ENCODE data around the gene YBEY. TPM values are rescaled to one million over a fixed set of nuclear protein-coding genes. Genes with fewer than 3 reads are reported as not detected.

Gene YBEY
- total RNA-seq, 1 donor from 2014 or later: 13.5 TPM

DNA sequence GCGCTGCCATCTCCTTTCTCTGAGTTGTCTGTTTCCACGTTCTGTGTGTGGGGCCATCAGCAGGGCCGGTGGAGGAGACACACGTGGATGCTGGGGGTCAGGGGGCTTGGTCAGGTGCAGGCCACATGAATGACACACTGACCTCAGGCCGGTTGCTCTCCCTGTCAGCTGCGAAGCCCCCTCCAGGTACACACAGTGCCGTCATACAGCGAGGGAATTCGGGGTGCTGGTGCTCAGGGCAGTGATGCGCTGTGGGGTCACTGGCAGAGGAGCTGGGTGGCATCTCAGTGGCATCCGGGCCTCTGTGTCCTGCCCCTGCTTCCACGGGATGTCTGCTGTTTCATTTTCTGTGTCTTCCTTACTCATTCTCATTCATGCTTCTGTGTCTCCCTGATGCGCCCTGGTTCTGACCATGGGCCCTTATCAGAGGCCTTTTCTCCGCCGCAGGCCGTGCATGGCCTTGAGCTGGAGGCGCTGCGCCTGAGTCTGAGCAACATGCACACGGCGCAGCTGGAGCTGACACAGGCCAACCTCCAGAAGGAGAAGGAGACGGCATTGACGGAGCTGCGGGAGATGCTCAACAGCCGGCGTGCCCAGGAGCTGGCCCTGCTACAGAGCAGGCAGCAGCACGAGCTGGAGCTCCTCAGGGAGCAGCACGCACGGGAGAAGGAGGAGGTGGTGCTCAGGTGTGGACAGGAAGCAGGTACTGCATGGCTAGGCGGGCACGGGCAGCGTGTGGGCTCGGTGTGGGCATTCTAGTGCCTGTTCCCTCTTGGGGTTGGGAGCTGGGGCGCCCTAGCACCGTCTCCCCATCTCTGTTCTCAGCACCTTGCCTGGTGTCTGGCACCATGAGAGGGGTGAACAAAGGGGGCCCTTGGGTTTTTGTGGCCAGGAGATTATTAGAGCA, 60.4 kb downstream of the YBEY start:
- Histone ChIP-seq H3K9me3 (ENCODE audit: insufficient read depth, low read depth, low read length) (no peaks in the 10 kb centered on the region), H4K20me1 (ENCODE audit: insufficient read depth, low read length) (peaks cover 20% of the 10 kb centered on the region), H3K27ac (ENCODE audit: low read depth, low read length) (no peak overlapping the region), H3K9ac (ENCODE audit: low read length) (no peak overlapping the region), H3K36me3 (ENCODE audit: insufficient read depth, low read length) (peaks cover 16% of the 10 kb centered on the region), H3K4me3 (ENCODE audit: insufficient read depth, low read depth, low read length) (no peak overlapping the region), H3K79me2 (ENCODE audit: insufficient read depth, low read length) (peaks cover 30% of the 10 kb centered on the region), H2AFZ (ENCODE audit: low read depth, low read length) (no peak overlapping the region), H3K4me1 (ENCODE audit: insufficient read depth, low read length) (no peaks in the 10 kb centered on the region), H3K27me3 (ENCODE audit: insufficient read depth, low read length) (no peaks in the 10 kb centered on the region), H3K4me2 (ENCODE audit: low read length) (no peak overlapping the region)
- no peaks in the 10 kb centered on the region for H3K9me3 Mint-ChIP-seq (ENCODE audit: unreplicated experiment)
- FAIRE-seq (no peak), DNase-seq (ENCODE audit: low read depth) (no peak)
- no peak overlapping the region for H3K27ac Mint-ChIP-seq (ENCODE audit: unreplicated experiment)
- H3K4me1 Mint-ChIP-seq (ENCODE audit: low read depth, unreplicated experiment): no peaks in the 10 kb centered on the region
- H3K27me3 Mint-ChIP-seq (ENCODE audit: low read depth, unreplicated experiment): no peaks in the 10 kb centered on the region
- H3K36me3 Mint-ChIP-seq (ENCODE audit: low read depth, unreplicated experiment): peaks cover 12% of the 10 kb centered on the region
- TF ChIP-seq EZH2 (IDR thresholded peaks at IDR 0.05; ENCODE audit: insufficient read depth, low read length): no peak
- TF ChIP-seq, protein P1, sequence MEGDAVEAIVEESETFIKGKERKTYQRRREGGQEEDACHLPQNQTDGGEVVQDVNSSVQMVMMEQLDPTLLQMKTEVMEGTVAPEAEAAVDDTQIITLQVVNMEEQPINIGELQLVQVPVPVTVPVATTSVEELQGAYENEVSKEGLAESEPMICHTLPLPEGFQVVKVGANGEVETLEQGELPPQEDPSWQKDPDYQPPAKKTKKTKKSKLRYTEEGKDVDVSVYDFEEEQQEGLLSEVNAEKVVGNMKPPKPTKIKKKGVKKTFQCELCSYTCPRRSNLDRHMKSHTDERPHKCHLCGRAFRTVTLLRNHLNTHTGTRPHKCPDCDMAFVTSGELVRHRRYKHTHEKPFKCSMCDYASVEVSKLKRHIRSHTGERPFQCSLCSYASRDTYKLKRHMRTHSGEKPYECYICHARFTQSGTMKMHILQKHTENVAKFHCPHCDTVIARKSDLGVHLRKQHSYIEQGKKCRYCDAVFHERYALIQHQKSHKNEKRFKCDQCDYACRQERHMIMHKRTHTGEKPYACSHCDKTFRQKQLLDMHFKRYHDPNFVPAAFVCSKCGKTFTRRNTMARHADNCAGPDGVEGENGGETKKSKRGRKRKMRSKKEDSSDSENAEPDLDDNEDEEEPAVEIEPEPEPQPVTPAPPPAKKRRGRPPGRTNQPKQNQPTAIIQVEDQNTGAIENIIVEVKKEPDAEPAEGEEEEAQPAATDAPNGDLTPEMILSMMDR (IDR thresholded peaks at IDR 0.05; ENCODE audit: insufficient read depth, low read depth, low read length): no peak
- no peak overlapping the region for H3K4me3 Mint-ChIP-seq (ENCODE audit: unreplicated experiment)

DNA sequence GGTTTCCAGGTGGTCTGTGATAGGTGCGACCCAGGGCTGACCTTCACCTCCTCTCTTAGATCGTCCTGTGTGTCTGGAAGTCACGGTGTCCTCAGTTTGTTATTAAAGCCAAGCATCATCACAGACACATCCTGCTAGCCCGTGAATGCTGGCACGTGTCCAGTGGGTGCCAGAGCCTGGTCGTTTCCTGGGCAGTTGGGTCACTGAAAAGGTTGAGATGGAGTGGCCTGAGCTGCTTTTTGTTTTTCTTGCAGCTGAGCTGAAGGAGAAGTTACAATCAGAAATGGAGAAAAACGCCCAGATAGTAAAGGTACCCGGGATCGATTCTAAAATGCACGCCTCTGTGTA, 61.0 kb downstream of the YBEY start:
- H3K4me3 ChIP-seq (ENCODE audit: insufficient read depth, low read depth, low read length): no peak overlapping the region
- FAIRE-seq (no peak), DNase-seq (ENCODE audit: low read depth) (no peak)
- TF ChIP-seq, protein P1 (IDR thresholded peaks at IDR 0.05; ENCODE audit: insufficient read depth, low read depth, low read length): no peak
- TF ChIP-seq EZH2 (IDR thresholded peaks at IDR 0.05; ENCODE audit: insufficient read depth, low read length): no peak
- H3K27me3 ChIP-seq (ENCODE audit: insufficient read depth, low read length): no peaks in the 10 kb centered on the region
- H3K27ac ChIP-seq (ENCODE audit: low read depth, low read length): no peak overlapping the region
- H4K20me1 ChIP-seq (ENCODE audit: insufficient read depth, low read length): peaks cover 20% of the 10 kb centered on the region
- no peak overlapping the region for H3K4me3 Mint-ChIP-seq (ENCODE audit: unreplicated experiment)
- no peak overlapping the region for H3K4me2 ChIP-seq (ENCODE audit: low read length)
- H3K27me3 Mint-ChIP-seq (ENCODE audit: low read depth, unreplicated experiment): no peaks in the 10 kb centered on the region
- H3K9me3 ChIP-seq (ENCODE audit: insufficient read depth, low read depth, low read length): no peaks in the 10 kb centered on the region
- no peaks in the 10 kb centered on the region for H3K4me1 ChIP-seq (ENCODE audit: insufficient read depth, low read length)
- H2AFZ ChIP-seq (ENCODE audit: low read depth, low read length): no peak overlapping the region
- H3K36me3 ChIP-seq (ENCODE audit: insufficient read depth, low read length): peaks cover 16% of the 10 kb centered on the region
- peaks cover 12% of the 10 kb centered on the region for H3K36me3 Mint-ChIP-seq (ENCODE audit: low read depth, unreplicated experiment)
- no peaks in the 10 kb centered on the region for H3K4me1 Mint-ChIP-seq (ENCODE audit: low read depth, unreplicated experiment)
- peak overlapping the region; percentile 66 for H3K27ac Mint-ChIP-seq (ENCODE audit: unreplicated experiment)
- H3K9ac ChIP-seq (ENCODE audit: low read length): no peak overlapping the region
- peaks cover 28% of the 10 kb centered on the region for H3K79me2 ChIP-seq (ENCODE audit: insufficient read depth, low read length)
- no peaks in the 10 kb centered on the region for H3K9me3 Mint-ChIP-seq (ENCODE audit: unreplicated experiment)

Other genes starting within 250 kb of the YBEY start
- 120 and 194 TPM in 2 replicates for gene COL6A2, start 188.2 kb upstream of the YBEY start, total RNA-seq
- 1.9 and 2.0 TPM in 2 replicates for gene FTCD, start 130.8 kb upstream of the YBEY start, total RNA-seq
- 15.8 and 17.8 TPM in 2 replicates for gene SPATC1L, start 101.9 kb upstream of the YBEY start, total RNA-seq
- 58.1 and 83.2 TPM in 2 replicates for gene LSS, start 57.6 kb upstream of the YBEY start, total RNA-seq
- gene MCM3AP, start 731 bp upstream of the YBEY start, total RNA-seq: 84.2 and 86.7 TPM in 2 replicates
- gene C21orf58, start 37.5 kb downstream of the YBEY start, total RNA-seq: 3.1 and 3.2 TPM in 2 replicates
- gene PCNT, start 37.8 kb downstream of the YBEY start, total RNA-seq: 19.9 and 23.4 TPM in 2 replicates
- 33.0 and 35.4 TPM in 2 replicates for gene DIP2A, start 172.5 kb downstream of the YBEY start, total RNA-seq